Neural cell (in vitro differentiated cells): ENCODE results near the gene GCDH.

Experiments used
- EP300 ChIP-seq: fragments of 450-650 bp; conservative IDR thresholded peaks from 2 replicates; pipeline ENCODE4 v1.6.1; 2014; ENCODE audit warnings: antibody characterized with exemption, mild to moderate bottlenecking, moderate library complexity; ENCODE audit not compliant: poor library complexity, severe bottlenecking
- EZH2 ChIP-seq: fragments of 200-600, 300-800 bp; shearing (Covaris generic), sonication (generic); IDR thresholded peaks from 2 replicates; pipeline ENCODE4 v1.6.1; 2014; ENCODE audit warnings: antibody characterized with exemption, low read length, borderline replicate concordance, mild to moderate bottlenecking; ENCODE audit not compliant: insufficient read depth, poor library complexity, severe bottlenecking
- MXI1 ChIP-seq: fragments of 450-650 bp; conservative IDR thresholded peaks from 2 replicates; pipeline ENCODE4 v1.6.1; 2014; ENCODE audit warnings: antibody characterized with exemption, mild to moderate bottlenecking; ENCODE audit not compliant: poor library complexity, severe bottlenecking
- POLR2AphosphoS5 ChIP-seq: IDR thresholded peaks from 2 replicates; pipeline ENCODE4 v1.6.1; 2012
- RAD21 ChIP-seq: fragments of 450-650 bp; conservative IDR thresholded peaks from 2 replicates; pipeline ENCODE4 v1.6.1; 2014; ENCODE audit warnings: antibody characterized with exemption, mild to moderate bottlenecking, moderate library complexity
- SMC3 ChIP-seq: fragments of 450-650 bp; conservative IDR thresholded peaks from 2 replicates; pipeline ENCODE4 v1.6.1; 2014; ENCODE audit warnings: antibody characterized with exemption, mild to moderate bottlenecking, moderate library complexity; ENCODE audit not compliant: poor library complexity
- TF ChIP-seq, protein P1 (sequence below): fragments of 450-650 bp; IDR thresholded peaks from 2 replicates; pipeline ENCODE4 v1.5.1; 2014; ENCODE audit warnings: antibody characterized with exemption, mild to moderate bottlenecking, moderate library complexity; ENCODE audit not compliant: poor library complexity, severe bottlenecking
- TF ChIP-seq, protein P2 (sequence below): IDR thresholded peaks from 2 replicates; pipeline ENCODE4 v1.6.1; 2012; ENCODE audit warnings: borderline replicate concordance

DNA sequence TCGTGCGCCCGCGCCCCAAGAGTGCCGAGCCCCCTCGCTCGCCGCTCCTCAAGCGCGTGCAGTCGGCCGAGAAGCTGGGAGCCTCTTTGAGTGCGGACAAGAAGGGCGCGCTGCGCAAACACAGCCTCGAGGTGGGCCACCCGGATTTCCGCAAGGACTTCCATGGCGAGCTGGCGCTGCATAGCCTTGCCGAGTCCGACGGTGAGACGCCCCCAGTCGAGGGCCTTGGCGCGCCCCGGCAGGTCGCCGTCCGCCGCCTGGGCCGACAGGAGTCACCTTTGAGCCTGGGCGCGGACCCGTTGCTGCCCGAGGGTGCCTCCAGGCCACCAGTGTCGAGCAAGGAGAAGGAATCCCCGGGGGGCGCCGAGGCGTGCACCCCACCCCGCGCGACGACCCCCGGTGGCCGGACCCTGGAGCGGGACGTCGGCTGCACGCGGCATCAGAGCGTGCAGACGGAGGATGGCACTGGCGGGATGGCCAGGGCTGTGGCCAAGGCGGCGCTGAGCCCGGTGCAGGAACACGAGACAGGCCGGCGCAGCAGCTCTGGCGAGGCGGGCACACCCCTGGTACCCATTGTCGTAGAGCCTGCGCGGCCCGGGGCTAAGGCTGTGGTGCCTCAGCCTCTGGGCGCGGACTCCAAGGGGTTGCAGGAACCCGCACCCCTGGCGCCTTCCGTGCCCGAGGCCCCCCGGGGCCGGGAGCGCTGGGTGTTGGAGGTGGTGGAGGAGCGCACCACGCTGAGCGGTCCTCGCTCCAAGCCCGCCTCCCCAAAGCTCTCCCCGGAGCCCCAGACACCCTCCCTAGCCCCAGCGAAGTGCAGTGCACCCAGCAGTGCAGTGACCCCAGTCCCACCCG is 16.8 kb upstream of the GCDH start:
- TF ChIP-seq, protein P1, sequence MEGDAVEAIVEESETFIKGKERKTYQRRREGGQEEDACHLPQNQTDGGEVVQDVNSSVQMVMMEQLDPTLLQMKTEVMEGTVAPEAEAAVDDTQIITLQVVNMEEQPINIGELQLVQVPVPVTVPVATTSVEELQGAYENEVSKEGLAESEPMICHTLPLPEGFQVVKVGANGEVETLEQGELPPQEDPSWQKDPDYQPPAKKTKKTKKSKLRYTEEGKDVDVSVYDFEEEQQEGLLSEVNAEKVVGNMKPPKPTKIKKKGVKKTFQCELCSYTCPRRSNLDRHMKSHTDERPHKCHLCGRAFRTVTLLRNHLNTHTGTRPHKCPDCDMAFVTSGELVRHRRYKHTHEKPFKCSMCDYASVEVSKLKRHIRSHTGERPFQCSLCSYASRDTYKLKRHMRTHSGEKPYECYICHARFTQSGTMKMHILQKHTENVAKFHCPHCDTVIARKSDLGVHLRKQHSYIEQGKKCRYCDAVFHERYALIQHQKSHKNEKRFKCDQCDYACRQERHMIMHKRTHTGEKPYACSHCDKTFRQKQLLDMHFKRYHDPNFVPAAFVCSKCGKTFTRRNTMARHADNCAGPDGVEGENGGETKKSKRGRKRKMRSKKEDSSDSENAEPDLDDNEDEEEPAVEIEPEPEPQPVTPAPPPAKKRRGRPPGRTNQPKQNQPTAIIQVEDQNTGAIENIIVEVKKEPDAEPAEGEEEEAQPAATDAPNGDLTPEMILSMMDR, result no peak
- TF ChIP-seq MXI1 (no peak), POLR2AphosphoS5 (no peak), EP300 (no peak), SMC3 (no peak), RAD21 (no peak), EZH2 (no peak)
- TF ChIP-seq, protein P2, sequence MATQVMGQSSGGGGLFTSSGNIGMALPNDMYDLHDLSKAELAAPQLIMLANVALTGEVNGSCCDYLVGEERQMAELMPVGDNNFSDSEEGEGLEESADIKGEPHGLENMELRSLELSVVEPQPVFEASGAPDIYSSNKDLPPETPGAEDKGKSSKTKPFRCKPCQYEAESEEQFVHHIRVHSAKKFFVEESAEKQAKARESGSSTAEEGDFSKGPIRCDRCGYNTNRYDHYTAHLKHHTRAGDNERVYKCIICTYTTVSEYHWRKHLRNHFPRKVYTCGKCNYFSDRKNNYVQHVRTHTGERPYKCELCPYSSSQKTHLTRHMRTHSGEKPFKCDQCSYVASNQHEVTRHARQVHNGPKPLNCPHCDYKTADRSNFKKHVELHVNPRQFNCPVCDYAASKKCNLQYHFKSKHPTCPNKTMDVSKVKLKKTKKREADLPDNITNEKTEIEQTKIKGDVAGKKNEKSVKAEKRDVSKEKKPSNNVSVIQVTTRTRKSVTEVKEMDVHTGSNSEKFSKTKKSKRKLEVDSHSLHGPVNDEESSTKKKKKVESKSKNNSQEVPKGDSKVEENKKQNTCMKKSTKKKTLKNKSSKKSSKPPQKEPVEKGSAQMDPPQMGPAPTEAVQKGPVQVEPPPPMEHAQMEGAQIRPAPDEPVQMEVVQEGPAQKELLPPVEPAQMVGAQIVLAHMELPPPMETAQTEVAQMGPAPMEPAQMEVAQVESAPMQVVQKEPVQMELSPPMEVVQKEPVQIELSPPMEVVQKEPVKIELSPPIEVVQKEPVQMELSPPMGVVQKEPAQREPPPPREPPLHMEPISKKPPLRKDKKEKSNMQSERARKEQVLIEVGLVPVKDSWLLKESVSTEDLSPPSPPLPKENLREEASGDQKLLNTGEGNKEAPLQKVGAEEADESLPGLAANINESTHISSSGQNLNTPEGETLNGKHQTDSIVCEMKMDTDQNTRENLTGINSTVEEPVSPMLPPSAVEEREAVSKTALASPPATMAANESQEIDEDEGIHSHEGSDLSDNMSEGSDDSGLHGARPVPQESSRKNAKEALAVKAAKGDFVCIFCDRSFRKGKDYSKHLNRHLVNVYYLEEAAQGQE, result no peak
